GM19351 (cell line): ENCODE measurements around the gene PLXND1.
A peak's percentile ranks its signal among the peaks of the same experiment; 100 is the strongest.
"Not testable (repeated sequence)": the region's sequence is repeated elsewhere in the genome, so short reads cannot be mapped to it uniquely, and the experiment has no call there.

Experiments
- ATAC-seq: cut with Tn5 transposase; IDR thresholded peaks from one replicate; pipeline ENCODE4 v1.9.1; 2021; ENCODE audit warnings: mild to moderate bottlenecking, moderate library complexity; ENCODE audit not compliant: unreplicated experiment

Gene PLXND1

GRCh38 chr3:129530821-129531220, 75.7 kb downstream of the PLXND1 start:
- ATAC-seq = no peak

DNA sequence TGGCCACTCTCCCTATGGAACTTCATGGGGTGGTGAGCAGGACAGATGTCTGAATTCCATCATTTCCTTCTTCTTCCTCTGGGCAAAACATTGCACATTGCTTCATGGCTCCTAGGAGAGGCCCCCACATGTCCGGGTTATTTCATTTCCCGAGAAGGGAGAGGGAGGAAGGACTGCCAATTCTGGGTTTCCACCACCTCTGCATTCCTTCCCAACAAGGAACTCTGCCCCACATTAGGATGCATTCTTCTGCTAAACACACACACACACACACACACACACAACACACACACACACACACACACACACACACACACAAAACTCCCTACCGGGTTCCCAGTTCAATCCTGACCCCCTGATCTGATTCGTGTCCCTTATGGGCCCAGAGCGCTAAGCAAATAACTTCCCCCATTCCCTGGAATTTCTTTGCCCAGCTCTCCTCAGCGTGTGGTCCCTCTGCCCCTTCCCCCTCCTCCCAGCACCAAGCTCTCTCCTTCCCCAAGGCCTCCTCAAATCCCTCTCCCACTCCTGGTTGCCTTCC, 76.2 kb downstream of the PLXND1 start:
- ATAC-seq = no peak

DNA sequence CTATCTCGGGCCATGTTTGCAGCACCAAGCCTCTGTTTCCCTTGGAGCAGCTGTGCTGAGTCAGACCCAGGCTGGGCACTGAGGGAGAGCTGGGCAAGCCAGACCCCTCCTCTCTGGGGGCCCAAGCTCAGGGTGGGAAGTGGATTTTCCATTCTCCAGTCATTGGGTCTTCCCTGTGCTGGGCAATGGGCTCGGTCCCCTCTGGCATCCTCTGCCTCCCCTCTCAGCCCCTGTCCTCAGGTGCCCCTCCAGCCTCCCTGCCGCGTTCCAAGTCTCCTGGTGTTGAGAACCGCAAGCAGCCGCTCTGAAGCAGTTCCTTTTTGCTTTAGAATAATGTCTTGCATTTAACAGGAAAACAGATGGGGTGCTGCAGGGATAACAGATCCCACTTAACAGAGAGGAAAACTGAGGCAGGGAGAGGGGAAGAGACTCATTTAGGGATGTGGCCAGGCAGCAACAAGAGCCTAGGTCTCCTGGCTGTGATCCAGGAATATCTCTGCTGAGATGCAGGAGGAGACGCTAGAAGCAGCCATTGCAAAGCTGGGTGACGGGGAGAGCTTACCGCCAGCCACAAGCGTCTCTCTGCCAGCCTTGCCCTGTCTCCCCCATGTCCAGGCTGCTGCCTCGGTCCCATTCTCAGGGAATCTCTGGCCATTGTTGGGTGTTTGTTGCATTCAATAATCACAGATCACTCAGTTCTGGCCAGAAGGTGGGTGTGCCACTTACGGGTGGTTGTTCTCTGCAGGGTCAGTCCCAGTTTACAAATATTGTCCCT, 76.9 kb downstream of the PLXND1 start:
- ATAC-seq = no peak

DNA sequence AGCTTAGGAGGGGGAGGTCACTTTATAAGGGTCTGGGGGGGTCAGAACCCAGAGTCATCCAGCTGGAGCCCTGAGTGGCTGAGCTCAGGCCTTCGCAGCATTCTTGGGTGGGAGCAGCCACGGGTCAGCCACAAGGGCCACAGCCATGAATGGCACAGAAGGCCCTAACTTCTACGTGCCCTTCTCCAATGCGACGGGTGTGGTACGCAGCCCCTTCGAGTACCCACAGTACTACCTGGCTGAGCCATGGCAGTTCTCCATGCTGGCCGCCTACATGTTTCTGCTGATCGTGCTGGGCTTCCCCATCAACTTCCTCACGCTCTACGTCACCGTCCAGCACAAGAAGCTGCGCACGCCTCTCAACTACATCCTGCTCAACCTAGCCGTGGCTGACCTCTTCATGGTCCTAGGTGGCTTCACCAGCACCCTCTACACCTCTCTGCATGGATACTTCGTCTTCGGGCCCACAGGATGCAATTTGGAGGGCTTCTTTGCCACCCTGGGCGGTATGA, 77.8 kb downstream of the PLXND1 start, which contains the start of gene RHO:
Gene RHO, plus strand, starts transcription at position 51 of the 512 bp plus-strand sequence. Its CDS starts 95 bp downstream, at position 146.
- ATAC-seq = no peak

DNA sequence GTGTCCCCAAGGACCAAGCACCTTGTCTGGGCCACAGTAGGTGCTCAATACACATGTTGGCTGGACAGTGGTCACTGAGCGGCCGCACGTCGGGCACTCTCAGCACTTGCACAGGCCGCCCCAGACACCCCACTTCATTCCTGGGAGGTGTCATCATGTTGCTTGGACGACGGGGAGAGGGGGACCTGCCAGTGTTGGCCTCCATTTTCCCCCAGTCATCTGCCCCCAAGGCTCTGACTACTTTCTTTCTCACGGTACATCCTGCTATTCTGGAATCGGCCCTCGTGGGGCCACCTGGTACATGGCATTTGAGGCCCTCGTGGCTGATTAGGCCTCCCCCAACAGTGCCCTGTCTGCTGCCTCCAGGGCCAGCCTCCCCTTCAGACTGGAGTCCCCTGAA, 79.2 kb downstream of the PLXND1 start:
- no peak for ATAC-seq

DNA sequence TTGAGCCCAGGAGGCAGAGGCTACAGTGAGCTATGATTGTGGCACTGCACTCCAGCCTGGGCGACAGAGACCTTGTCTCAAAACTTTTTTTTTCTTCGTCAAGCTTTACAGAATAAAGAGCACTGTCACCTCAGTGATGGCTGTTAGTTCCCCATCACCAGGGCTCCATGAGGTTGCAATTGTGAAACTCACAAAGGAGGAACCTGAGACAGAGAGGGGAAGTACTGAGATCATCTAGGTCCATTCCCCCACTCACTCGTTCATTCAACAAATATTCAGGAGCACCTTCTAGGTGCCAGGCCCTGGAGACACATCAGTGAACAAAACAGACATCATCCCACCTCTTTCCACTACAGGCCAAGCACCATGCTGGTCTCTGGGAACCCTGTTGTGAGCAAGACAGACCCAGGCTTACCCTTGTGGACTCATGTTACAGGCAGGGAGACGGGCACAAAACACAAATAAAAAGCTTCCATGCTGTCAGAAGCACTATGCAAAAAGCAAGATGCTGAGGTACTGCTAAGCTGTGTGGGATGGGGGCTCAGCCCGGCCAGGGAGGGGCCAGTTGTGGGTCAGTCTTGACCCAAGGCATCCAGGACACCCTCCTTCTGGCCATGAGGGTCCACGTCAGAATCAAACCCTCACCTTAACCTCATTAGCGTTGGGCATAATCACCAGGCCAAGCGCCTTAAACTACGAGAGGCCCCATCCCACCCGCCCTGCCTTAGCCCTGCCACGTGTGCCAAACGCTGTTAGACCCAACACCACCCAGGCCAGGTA, 80.2 kb downstream of the PLXND1 start:
- peak; percentile 98 for ATAC-seq

- no peak for ATAC-seq
These were observed 81.0 kb downstream of the PLXND1 start for GRCh38 chr3:129525341-129525968.

- no peak for ATAC-seq
These were observed 82.4 kb downstream of the PLXND1 start for GRCh38 chr3:129524081-129524480.

GRCh38 chr3:129522953-129523352, 83.5 kb downstream of the PLXND1 start:
- ATAC-seq = no peak

GRCh38 chr3:129521611-129522010, 84.9 kb downstream of the PLXND1 start:
- no peak for ATAC-seq

DNA sequence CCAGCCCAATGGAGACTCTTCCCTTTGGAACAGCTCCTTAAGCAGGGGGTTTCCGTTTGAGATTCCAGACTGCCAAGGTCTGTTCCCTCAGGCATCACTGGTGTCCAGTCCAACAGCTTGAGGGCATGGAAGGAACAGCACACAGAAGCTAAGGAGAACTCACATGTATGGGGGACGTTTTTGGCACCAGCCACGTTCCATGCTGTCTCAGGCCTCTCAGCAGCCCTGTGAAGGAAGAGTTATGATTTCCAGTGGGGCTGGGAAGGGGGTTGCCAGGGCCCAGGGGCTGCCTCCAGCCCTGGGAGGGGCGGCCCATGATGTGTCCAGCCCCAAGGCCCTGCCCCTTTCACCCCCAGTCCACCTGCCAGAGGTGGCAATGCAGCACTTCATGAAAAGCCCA, 85.5 kb downstream of the PLXND1 start:
- no peak for ATAC-seq

DNA sequence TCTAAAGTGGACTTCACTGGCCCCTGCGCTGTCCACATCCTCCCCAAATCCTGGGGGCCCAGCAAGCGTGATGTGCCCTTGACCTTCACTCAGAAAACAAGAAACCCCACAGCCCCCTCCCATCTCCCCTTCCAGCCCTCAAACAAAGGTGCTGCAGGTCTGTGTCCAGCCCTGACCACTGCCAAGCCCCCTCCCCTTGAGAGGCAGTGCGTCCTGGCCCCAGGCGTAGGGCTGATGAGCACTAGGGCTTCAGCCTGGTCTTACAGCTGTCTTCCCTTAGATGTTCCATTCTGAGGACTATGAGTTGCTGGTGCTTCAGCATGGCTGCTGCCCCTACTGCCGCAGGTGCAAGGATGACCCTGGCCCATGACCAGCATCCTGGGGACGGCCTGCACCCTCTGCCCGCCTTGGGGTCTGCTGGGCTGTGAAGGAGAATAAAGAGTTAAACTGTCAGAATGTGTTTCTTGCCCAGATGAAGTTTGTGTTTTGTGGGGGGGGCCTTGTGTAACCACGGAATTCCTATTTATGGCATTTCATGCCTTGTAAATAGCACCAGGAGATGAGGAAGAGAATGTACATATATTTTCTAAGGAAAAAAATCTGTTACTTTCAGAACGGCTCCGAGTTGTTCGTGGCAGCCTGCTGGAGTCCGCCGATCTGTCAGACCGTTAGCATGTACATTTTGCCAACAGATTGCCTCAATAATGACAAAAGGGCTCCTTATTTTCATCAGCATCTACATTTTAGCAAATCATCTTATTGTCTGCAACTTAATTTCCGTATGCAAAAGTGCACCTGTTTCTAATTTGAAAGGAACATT, 86.4 kb downstream of the PLXND1 start:
- no peak for ATAC-seq

GRCh38 chr3:129519449-129519848, 87.0 kb downstream of the PLXND1 start:
- no peak for ATAC-seq

GRCh38 chr3:129518581-129518980, 87.9 kb downstream of the PLXND1 start:
- no peak for ATAC-seq

DNA sequence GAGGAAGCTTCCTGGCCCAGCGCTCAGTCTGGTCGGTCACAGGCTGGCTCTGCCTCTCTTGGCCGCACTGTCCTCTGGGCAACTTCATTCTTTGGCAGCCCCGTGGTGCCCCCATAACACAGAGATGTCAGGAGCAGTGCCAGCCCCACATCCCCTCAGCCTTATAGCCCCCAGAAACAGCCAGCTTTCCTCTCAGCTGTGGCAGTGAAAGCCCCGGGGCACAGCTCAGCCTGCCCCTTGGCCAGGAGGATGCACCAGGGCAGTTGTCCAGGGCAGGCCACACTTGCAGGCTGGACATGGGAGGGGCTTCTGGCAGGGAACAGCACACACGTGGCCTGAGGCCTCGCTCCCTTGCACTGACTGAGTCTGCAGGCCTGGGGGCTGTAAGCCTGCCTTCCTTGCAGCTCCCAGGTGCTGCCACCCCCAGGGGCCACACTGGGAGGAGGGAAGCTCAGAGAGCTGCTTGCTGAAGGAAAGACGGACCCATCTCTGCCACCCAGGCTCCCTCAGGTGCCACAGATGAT, 88.4 kb downstream of the PLXND1 start:
- ATAC-seq = no peak

- ATAC-seq = no peak
These were observed 89.0 kb downstream of the PLXND1 start for GRCh38 chr3:129517516-129517915.

DNA sequence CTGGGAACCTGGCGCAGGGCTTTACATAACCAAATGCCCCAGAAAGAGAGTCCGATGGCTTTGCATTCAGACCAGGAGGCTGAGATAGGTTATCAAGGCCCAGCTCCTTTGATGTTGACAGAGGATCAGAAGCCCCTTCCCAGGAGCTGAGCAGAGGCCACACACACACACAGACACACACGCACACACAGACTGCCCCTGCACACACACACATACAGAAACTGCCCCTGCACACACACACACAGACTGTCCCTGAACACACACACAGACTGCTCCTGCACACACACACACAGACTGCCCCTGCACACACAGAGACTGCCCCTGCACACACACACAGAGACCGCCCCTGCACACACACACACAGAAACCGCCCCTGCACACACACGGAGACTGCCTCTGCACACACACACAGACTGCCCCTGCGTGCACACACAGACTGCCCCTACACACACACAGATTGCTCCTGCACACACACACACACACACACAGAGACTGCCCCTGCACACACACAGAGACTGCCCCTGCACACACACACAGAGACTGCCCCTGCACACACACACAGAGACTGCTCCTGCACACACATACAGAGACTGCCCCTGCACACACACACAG, 90.5 kb downstream of the PLXND1 start:
- not testable (repeated sequence) for ATAC-seq

- ATAC-seq = not testable (repeated sequence)
These were observed 91.2 kb downstream of the PLXND1 start for GRCh38 chr3:129515108-129515820.

DNA sequence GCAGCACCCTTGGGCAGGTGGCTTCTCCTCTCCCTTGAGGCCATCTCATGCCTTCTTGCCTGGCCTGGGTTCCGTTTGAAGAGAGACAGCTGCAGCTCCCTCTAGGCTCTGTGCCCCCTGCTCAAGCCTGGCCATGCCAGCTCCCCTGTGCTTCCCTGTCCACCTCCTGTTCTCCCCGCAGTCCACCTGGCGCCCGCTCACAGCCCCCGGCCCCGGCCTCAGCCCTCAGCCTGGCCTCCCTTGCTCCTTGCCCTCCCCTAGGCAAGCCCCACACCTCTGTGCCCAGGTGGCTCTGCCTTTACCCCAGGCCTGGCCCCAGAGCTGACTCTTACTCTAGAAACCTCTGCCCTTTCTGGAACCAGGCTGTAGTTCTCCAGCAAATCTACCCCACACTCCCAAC, 91.9 kb downstream of the PLXND1 start:
- no peak for ATAC-seq
